Osteoblast (primary cell): ENCODE data around the gene SNAPIN. TPM values are rescaled to one million over a fixed set of nuclear protein-coding genes. Genes with fewer than 3 reads are reported as not detected.
A peak's percentile ranks its signal among the peaks of the same experiment; 100 is the strongest.

Experiments
- DNase-seq: peaks from one replicate; pipeline ENCODE4 v3.0.0; 2011; ENCODE audit warnings: low spot score, mixed read lengths; ENCODE audit not compliant: insufficient read length; ENCODE audit errors: missing footprints
- H2AFZ ChIP-seq: 2 replicates; pipeline ENCODE4 v1.6.0; 2011; ENCODE audit warnings: mild to moderate bottlenecking, low read length
- H3K27ac ChIP-seq: 2 replicates; pipeline ENCODE4 v1.5.1; 2011; ENCODE audit warnings: mild to moderate bottlenecking, low read depth, low read length, moderate library complexity
- H3K27me3 ChIP-seq: 2 replicates; pipeline ENCODE4 v1.6.0; 2012; ENCODE audit warnings: mild to moderate bottlenecking, control low read depth, inconsistent platforms, low read length, moderate library complexity; ENCODE audit not compliant: insufficient read depth
- H3K36me3 ChIP-seq: 2 replicates; pipeline ENCODE4 v1.5.1; 2011; ENCODE audit warnings: mild to moderate bottlenecking, low read length, control low read depth, moderate library complexity; ENCODE audit not compliant: insufficient read depth
- H3K4me1 ChIP-seq: 2 replicates; pipeline ENCODE4 v1.5.1; 2011; ENCODE audit warnings: mild to moderate bottlenecking, low read length, control low read depth, moderate library complexity; ENCODE audit not compliant: insufficient read depth
- H3K4me2 ChIP-seq: 2 replicates; pipeline ENCODE4 v1.6.0; 2011; ENCODE audit warnings: mild to moderate bottlenecking, low read length; ENCODE audit not compliant: insufficient read depth
- H3K4me3 ChIP-seq: fragments of 200-600 bp; sonication (generic); 3 replicates; pipeline ENCODE4 v1.5.1; 2012; ENCODE audit warnings: mild to moderate bottlenecking, low read length, inconsistent platforms; ENCODE audit not compliant: insufficient read depth
- H3K79me2 ChIP-seq: 2 replicates; pipeline ENCODE4 v1.6.0; 2012; ENCODE audit warnings: mild to moderate bottlenecking, low read length, control low read depth, inconsistent platforms; ENCODE audit not compliant: insufficient read depth
- H3K9me3 ChIP-seq: 2 replicates; pipeline ENCODE4 v1.5.1; 2011; ENCODE audit warnings: low read depth, low read length, control low read depth
- H4K20me1 ChIP-seq: 2 replicates; pipeline ENCODE4 v1.6.0; 2012; ENCODE audit warnings: mild to moderate bottlenecking, low read length, control low read depth; ENCODE audit not compliant: insufficient read depth
- CTCF ChIP-seq: IDR thresholded peaks from 2 replicates; pipeline ENCODE4 v1.5.1; 2011; ENCODE audit warnings: mild to moderate bottlenecking, low read depth, low read length, moderate library complexity; ENCODE audit errors: extremely low read depth
- total RNA-seq: library from RNA; depleted of rRNA; stranded (reverse); fragments of >200 nt; gene quantifications from 2 replicates; pipeline ENCODE4 v1.2.3, GENCODE V29; 2012

SNAPIN gene
- total RNA-seq, 1 donor = 53.6 TPM

- no peak overlapping the region for H3K4me2 ChIP-seq
- H3K4me1 ChIP-seq = peaks cover 8% of the 10 kb centered on the region
- H3K9me3 ChIP-seq = no peaks in the 10 kb centered on the region
- DNase-seq = no peak
- no peaks in the 10 kb centered on the region for H3K27me3 ChIP-seq
- no peak overlapping the region for H2AFZ ChIP-seq
- H3K36me3 ChIP-seq = peaks cover 59% of the 10 kb centered on the region
- no peak for TF ChIP-seq CTCF
- H3K79me2 ChIP-seq = peaks cover 15% of the 10 kb centered on the region
- peaks cover 2% of the 10 kb centered on the region for H4K20me1 ChIP-seq
- no peak overlapping the region for H3K27ac ChIP-seq
- no peak overlapping the region for H3K4me3 ChIP-seq
These were observed 39.3 kb upstream of the SNAPIN start for GRCh38 chr1:153619171-153619570.

- TF ChIP-seq CTCF = no peak
- no peak overlapping the region for H3K4me3 ChIP-seq
- peaks cover 36% of the 10 kb centered on the region for H3K4me1 ChIP-seq
- H3K36me3 ChIP-seq = peaks cover 74% of the 10 kb centered on the region
- peaks cover 2% of the 10 kb centered on the region for H4K20me1 ChIP-seq
- H2AFZ ChIP-seq = no peak overlapping the region
- H3K27ac ChIP-seq = no peak overlapping the region
- no peak overlapping the region for H3K4me2 ChIP-seq
- H3K27me3 ChIP-seq = no peaks in the 10 kb centered on the region
- DNase-seq = no peak
- H3K79me2 ChIP-seq = peaks cover 42% of the 10 kb centered on the region
- H3K9me3 ChIP-seq = no peaks in the 10 kb centered on the region
These were observed 35.4 kb upstream of the SNAPIN start for GRCh38 chr1:153623101-153623500.

- Histone ChIP-seq H3K27me3 (no peaks in the 10 kb centered on the region), H3K4me2 (peak overlapping the region; percentile 100), H3K4me3 (peak overlapping the region; percentile 91), H4K20me1 (peaks cover 2% of the 10 kb centered on the region), H3K4me1 (peaks cover 40% of the 10 kb centered on the region), H3K9me3 (no peaks in the 10 kb centered on the region), H3K27ac (peak overlapping the region; percentile 53), H2AFZ (no peak overlapping the region), H3K36me3 (peaks cover 56% of the 10 kb centered on the region), H3K79me2 (peaks cover 42% of the 10 kb centered on the region)
- no peak for TF ChIP-seq CTCF
- DNase-seq = peak; percentile 71
These were observed 33.4 kb upstream of the SNAPIN start for GRCh38 chr1:153624965-153625611.

- Histone ChIP-seq H3K4me2 (peak overlapping the region; percentile 100), H3K27me3 (no peaks in the 10 kb centered on the region), H3K4me3 (peak overlapping the region; percentile 91), H3K27ac (peak overlapping the region; percentile 95), H3K79me2 (peaks cover 42% of the 10 kb centered on the region), H3K9me3 (no peaks in the 10 kb centered on the region), H4K20me1 (no peaks in the 10 kb centered on the region), H3K36me3 (peaks cover 45% of the 10 kb centered on the region), H2AFZ (peak overlapping the region; percentile 90), H3K4me1 (peaks cover 40% of the 10 kb centered on the region)
- no peak for TF ChIP-seq CTCF
- peak; percentile 72 for DNase-seq
These were observed 32.0 kb upstream of the SNAPIN start for GRCh38 chr1:153626477-153626903.
